AG04449 (cell line): ENCODE data around the gene CD48.

Experiments
- CTCF ChIA-PET: fragments of 350-600 bp; formaldehyde crosslinking; extraction: SDS; loops from one replicate; lab custom pipeline; 2021; ENCODE audit warnings: antibody characterized with exemption; lab: Yijun Ruan, JAX
- POLR2A ChIA-PET: fragments of 400-600, 350-600 bp; formaldehyde crosslinking; extraction: SDS; loops from one replicate; lab custom pipeline; 2020; ENCODE audit warnings: antibody characterized with exemption, inconsistent platforms; lab: Yijun Ruan, JAX
- DNase-seq: peaks from one replicate; pipeline ENCODE4 v3.0.0-alpha.2; 2010; ENCODE audit warnings: low read depth, low spot score
- H3K4me3 ChIP-seq: 2 replicates; pipeline ENCODE4 v1.5.1; 2011; ENCODE audit warnings: low read depth, mild to moderate bottlenecking, control low read depth, low read length
- TF ChIP-seq, protein P1 (sequence below): IDR thresholded peaks from one replicate; pipeline ENCODE4 v1.5.1; 2011; ENCODE audit warnings: mild to moderate bottlenecking, moderate library complexity, low read length, control low read depth, inconsistent platforms; ENCODE audit not compliant: insufficient read depth; ENCODE audit errors: missing control alignments

The CD48 gene

DNA sequence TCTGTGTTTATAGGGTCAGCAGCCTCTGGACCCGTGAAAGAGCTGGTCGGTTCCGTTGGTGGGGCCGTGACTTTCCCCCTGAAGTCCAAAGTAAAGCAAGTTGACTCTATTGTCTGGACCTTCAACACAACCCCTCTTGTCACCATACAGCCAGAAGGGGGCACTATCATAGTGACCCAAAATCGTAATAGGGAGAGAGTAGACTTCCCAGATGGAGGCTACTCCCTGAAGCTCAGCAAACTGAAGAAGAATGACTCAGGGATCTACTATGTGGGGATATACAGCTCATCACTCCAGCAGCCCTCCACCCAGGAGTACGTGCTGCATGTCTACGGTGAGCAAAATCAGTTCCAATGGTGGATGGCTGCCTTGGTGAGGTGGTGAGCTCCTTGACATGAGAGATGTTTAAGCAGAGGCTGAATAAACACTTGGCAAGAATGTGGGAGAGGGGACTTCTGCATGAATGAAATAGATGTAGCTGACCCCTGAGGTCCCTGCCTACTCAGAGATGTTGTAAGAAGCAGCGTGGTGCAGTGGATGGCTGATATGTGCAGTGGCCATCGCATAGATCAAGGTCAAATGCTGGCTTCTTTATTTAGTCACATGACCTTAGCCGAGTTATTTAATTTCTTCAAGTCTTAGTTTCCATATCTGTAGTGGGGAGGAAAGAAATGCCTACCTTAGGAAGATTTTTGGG, 36.7 kb upstream of the CD48 start:
- TF ChIP-seq, protein P1, sequence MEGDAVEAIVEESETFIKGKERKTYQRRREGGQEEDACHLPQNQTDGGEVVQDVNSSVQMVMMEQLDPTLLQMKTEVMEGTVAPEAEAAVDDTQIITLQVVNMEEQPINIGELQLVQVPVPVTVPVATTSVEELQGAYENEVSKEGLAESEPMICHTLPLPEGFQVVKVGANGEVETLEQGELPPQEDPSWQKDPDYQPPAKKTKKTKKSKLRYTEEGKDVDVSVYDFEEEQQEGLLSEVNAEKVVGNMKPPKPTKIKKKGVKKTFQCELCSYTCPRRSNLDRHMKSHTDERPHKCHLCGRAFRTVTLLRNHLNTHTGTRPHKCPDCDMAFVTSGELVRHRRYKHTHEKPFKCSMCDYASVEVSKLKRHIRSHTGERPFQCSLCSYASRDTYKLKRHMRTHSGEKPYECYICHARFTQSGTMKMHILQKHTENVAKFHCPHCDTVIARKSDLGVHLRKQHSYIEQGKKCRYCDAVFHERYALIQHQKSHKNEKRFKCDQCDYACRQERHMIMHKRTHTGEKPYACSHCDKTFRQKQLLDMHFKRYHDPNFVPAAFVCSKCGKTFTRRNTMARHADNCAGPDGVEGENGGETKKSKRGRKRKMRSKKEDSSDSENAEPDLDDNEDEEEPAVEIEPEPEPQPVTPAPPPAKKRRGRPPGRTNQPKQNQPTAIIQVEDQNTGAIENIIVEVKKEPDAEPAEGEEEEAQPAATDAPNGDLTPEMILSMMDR = no peak
- no peak for DNase-seq
- ChIA-PET POLR2A (no interaction called here), CTCF (no interaction called here)
- no peak overlapping the region for H3K4me3 ChIP-seq

DNA sequence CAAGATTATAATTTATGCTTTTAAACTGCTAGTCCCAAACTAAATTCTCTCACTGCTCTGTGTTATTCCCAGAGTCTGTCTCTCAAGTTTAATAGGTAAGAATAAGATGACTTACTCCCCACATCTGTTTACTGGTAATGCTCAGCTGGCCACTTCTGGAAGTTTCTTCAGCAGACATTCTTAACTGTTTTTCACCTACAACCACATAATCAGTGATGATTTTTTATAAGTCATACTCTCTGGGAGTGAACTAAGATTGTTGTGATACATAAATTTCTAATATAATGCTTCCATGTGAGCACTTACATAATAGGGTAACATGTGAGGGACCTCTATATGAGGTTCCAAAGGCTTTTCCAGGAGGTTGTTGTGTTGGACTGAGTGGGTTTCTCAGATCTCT, 36.1 kb upstream of the CD48 start:
- H3K4me3 ChIP-seq = no peak overlapping the region
- ChIA-PET CTCF (no interaction called here), POLR2A (no interaction called here)
- TF ChIP-seq, protein P1 = no peak
- no peak for DNase-seq

DNA sequence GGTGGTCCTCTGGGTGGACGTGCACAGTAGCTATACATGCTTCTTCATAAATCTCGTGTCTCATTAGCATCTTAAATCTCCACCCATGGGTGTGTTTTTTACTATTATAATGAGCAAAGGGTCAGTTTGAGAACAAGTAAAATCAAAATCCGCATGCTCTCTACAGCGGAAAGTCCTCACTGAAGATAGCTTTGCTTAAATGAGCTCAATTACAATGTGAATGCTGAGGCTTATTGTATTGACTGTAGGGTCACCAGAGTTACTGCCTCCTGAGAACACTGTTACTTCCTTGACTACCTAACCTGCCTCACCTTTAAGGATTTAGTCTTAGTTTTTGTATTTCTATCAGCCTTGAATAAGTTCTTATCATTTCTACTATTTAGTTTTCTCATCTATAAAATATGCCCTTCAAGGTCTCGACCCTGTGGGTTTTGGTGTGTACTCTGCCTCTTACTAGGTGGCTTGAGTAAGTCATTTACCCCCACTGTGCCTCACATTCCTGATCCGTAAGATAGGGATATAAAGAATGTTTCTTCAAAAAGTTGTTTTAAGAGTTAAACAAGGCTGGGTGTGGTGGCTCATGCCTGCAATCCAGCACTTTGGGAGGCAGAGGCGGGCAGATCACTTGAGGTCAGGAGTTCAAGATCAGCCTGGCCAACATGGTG, 35.3 kb upstream of the CD48 start:
- CTCF ChIA-PET = no interaction called here
- H3K4me3 ChIP-seq = no peak overlapping the region
- DNase-seq = no peak
- TF ChIP-seq, protein P1 = no peak
- POLR2A ChIA-PET = no interaction called here

DNA sequence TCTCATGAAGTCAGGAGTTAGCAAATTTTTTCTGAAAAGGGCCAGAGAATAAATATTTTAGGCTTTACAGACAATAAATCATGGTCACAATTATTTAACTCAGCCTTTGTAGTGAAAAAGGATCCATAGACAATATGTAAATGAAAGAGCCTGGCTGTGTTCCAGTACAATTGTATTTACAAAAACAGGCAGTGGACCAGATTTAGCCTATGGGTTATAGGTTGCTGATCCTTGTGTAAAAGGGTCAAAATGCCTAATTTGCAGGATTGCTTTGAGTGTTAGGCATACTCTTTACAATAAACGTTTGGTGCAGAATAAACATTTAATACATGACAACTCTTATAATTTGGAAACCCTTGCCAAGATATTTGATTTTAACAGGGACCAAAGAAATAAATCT, 33.9 kb upstream of the CD48 start:
- no peak overlapping the region for H3K4me3 ChIP-seq
- ChIA-PET POLR2A (no interaction called here), CTCF (no interaction called here)
- DNase-seq = no peak
- TF ChIP-seq, protein P1 = no peak

DNA sequence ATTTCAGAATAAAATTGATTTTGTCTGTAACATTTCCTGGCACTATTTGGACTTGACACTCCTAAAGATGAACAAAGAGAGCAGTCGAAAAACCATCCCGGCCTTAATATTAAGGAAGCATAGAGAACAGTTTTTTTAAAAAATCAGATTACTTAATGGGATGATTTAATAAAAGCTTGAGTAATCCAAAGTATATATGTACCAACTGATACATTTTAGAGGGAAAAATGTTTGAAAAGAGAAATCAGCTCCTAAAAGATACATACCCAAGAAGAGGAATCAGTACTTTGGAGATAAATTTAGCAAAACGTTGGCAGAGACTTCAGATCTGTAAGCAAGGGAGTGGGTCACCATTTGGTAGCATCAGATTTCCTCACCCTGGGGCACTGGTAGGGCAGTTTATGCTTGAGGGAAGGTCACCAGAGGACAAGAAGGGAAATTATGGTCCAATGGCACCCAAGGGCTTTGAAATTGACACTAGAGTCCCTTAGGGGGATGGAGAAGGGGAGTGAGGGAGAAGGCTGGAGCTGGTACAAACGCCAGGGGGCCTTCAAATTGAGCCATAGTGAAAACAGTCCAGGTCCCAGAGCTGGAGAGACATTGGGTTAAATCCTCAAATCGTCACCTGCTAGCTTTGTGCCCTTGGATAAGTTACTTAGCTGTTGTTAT, 33.4 kb upstream of the CD48 start:
- POLR2A ChIA-PET = no interaction called here
- TF ChIP-seq, protein P1 = no peak
- no peak overlapping the region for H3K4me3 ChIP-seq
- DNase-seq = no peak
- CTCF ChIA-PET = interaction anchor here (0.5 kb wide), 1 partner anchor 352 kb away, joined by 3 read pairs; no protein-coding TSS in a partner anchor

DNA sequence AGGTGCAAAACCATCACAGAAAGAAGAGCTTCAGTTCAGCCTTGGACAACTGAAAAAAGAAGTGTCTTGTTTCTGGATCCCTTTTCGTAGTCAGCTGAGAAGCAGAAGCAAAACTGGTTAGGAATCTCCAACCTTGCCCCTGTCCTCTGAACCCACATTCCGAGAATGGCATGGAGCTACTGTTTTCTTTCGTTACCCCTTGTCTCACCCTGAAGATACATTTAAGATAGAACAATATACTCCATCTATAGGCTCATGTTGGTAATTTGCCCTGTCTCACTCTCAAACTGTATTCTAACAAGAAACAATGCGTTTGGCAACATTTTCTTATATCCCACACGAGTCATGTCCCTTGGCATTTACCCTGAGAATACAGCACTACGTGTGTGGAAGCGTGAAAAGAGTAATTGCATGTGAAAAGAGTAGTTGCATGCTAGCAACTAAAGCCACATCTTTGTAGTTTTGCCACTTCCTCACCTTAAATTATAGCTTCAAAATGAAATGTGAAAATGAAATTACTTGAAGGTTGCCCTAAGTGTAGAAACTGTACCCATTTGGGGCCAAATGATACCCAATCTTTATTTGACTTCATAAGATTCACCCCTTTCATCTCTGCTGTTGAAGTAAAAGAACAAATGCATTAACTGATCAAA, 32.7 kb upstream of the CD48 start:
- POLR2A ChIA-PET = no interaction called here
- no peak for DNase-seq
- CTCF ChIA-PET = no interaction called here
- TF ChIP-seq, protein P1 = no peak
- no peak overlapping the region for H3K4me3 ChIP-seq
